HG03571 (cell line): ENCODE measurements around the gene FEM1B.
"Not testable (repeated sequence)": the region's sequence is repeated elsewhere in the genome, so short reads cannot be mapped to it uniquely, and the experiment has no call there.

ENCODE experiments used
- ATAC-seq: cut with Tn5 transposase; IDR thresholded peaks from one replicate; pipeline ENCODE4 v1.9.1; 2021; ENCODE audit not compliant: unreplicated experiment

FEM1B gene

GRCh38 chr15:68277603-68278344 lies at the start of gene FEM1B:
TSS of gene FEM1B (plus strand) at chr15:68277745. CDS start at chr15:68278418, 673 bp downstream.
- ATAC-seq, result peak; percentile 65

- ATAC-seq, result no peak
Observed at GRCh38 chr15:68228143-68228970, 49.2 kb upstream of the FEM1B start.

- peak; percentile 4 for ATAC-seq
Observed at GRCh38 chr15:68228971-68229385, 48.6 kb upstream of the FEM1B start.

- peak; percentile 61 for ATAC-seq
Observed at GRCh38 chr15:68229386-68230156, 48.0 kb upstream of the FEM1B start, which contains the start of gene CLN6. TSS of gene CLN6 (minus strand) at chr15:68229728. CDS start at chr15:68229584, 144 bp downstream.

DNA sequence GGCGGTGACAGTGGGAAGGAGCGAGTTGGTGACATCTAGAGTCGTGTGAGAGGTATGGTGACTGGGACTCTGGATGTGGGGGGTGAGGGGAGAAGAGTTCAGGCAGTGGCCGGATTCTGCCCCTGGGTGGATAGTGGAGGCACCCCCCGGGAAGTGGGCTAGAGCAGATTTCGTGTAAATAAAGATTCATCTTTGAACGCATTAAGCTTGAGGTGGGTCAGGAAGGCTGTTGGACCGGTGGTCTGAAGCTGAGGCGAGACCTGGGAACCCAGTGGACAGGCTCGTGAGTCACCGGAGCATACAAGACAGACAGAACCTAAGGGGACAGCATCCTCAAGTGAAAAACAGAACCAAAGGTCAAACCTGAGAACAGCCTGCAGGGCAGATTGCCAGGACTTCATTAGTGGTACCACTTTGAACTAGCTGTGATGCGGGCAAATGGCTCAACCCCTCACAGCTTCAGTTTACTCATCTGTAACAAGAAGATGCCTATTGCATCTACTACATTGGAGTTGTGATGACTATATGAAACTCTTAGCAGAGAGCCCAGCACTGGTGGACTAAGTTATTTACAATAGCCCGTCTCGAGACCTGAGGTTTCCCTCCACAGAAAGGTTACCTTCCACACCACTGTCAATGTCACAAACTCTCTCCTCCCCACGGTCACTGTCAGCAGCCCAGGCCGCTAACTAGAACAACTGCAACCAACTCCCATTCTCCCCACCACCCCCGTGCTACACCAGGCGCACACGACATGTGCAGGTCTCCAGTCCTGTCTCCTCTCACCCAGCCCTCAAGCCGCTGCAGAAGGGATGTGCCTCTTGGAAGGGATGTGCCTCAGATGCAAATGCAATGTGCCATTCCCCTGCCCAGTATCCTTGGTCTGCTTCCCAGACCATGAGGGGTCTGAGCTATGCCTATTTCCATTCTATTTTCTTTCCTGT lies 47.1 kb upstream of the FEM1B start:
- ATAC-seq, result no peak

- ATAC-seq, result no peak
Observed at GRCh38 chr15:68231102-68231818, 46.3 kb upstream of the FEM1B start.

GRCh38 chr15:68232449-68232848 lies 45.1 kb upstream of the FEM1B start:
- no peak for ATAC-seq

DNA sequence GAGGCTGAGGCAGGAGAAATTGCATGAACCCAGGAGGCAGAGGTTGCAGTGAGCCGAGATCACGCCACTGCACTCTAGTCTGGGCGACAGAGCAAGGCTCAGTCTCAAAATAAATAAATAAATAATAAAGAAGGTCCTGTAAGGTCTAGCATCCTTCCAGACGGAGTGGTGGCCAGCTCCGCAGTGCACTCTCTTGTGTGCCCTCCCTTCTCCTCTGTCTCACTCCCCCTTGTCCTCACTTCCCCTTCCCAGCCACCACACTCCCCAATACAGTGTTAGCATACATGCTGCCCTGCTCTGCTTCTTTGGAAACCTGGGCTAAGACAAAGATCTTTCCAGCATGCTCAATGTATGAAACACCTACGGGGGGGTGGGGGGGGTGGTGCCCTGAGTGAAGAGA lies 44.6 kb upstream of the FEM1B start:
- ATAC-seq, result no peak

DNA sequence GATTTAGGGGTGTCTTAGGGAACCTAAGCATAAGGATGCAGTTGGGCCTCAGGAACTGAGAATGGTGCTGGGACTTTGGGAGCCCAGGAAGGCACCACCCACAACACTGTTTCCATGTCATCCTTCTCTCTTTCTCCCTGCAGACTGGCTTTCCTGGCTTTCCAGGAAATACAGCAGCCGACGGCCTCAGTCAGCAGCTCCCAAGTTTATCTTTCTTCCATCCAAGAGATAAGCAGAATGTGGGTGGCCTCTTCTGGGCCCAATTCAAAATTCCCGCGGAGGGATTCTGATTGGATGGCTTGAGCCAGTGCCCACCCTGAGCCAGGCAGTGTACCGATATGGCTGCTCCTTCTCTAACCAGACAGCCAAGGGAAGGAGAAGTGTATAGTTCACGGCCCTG lies 43.5 kb upstream of the FEM1B start:
- no peak for ATAC-seq

- ATAC-seq, result not testable (repeated sequence)
Observed at GRCh38 chr15:68234520-68234919, 43.0 kb upstream of the FEM1B start.

GRCh38 chr15:68235022-68235421 lies 42.5 kb upstream of the FEM1B start:
- ATAC-seq, result no peak

- no peak for ATAC-seq
Observed at GRCh38 chr15:68239025-68239424, 38.5 kb upstream of the FEM1B start.

DNA sequence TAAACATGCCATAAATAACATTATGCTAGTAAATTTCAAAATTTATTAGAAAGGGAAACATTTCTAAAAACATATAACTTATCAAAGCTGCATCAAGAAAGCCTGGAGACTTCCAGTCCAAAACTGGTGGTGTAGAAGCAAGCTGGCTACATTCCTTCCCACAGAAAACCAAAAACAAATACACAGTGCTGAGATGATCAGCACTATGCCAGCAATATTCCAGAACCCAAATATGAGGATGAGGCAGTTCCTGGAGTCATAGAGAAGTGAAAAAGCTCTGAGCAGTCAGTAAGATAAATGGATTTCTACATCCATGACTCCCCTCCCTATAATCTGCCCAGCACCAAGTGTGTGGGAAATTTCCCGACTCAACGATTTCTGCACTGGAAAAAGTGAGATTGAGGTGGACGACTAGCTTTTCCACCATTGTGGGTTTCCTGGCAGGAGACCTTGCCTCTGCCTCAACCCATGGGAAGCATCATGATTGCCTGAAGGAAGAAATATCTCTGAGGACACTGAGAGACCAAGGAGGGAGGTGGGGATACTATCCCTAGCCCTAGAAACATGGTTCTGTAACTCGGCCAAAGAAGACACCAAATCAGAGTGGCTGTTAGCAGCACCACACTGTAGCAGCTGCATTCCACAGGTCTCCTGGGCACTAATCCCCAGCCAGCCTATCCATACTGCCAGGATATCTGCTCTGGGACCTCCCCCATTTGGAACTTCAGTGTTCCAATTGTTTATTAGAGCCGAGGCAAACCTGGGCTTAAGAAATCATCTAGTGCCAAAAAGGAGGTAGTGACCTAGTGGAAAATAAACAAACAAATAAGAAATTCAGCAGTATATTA lies 36.2 kb upstream of the FEM1B start:
- ATAC-seq, result no peak

DNA sequence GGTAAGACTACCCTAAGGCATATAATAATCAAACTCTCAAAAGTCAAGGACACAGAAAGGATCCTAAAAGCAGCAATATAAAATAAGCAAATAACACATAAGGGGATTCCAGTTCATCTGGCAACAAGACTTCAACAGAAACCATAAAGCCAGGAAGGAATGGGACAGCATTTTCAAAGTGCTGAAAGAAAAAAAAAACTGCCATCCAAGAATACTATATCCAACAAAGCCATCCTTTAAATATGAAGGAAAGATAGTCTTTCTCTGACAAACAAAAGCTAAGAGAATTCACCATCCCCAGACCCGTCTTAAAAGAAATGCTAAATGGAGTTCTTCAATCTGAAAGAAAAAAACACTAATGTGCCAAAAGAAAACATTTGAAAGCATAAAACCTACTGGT lies 33.3 kb upstream of the FEM1B start:
- no peak for ATAC-seq

- ATAC-seq, result no peak
Observed at GRCh38 chr15:68249058-68249713, 28.4 kb upstream of the FEM1B start.

GRCh38 chr15:68252925-68253534 lies 24.5 kb upstream of the FEM1B start:
- no peak for ATAC-seq

GRCh38 chr15:68256675-68257450 lies 20.7 kb upstream of the FEM1B start:
- no peak for ATAC-seq
